NCI-H2029 (cell line): ENCODE measurements around the gene SAA1.
"Not testable (repeated sequence)": the region's sequence is repeated elsewhere in the genome, so short reads cannot be mapped to it uniquely, and the experiment has no call there.

Source experiments
- DNase-seq: peaks from one replicate; lab custom pipeline; 2025; lab: John Stamatoyannopoulos, UW

Gene SAA1

GRCh38 chr11:18265949-18266348 is at the start of gene SAA1:
Gene SAA1 (plus strand): TSS chr11:18266264. CDS start chr11:18266888, 624 bp downstream.
- no peak for DNase-seq

GRCh38 chr11:18221274-18221876 is 44.7 kb upstream of the SAA1 start:
- DNase-seq = no peak

DNA sequence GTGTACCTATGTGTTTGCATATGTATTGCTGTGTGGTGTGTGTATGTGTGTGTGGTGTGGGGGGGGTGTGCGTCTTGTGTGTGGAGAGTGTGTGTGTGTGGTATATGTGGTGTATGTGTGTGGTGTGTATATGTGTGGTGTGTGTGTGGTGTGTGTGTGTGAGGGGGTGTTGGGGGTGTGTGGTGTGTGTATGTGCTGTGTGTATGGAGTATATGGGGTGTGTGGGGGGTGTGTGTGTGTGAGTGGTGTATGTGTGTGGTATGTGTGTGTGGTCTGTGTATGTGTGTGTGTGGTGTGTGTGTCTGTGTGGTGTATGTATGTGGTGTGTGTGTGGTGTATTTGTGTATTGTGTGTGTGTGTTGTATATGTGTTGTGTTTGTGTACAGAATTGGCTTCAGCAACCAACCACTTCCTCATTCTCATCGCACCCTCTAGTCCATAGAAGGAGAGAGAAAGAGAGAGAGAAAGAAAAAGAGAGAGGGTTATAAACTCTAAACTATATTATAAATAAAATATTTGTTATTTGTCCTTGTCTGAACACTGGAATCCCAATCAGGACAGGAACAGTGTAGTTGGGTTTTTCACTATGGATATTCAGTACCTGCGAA is 43.1 kb upstream of the SAA1 start:
- DNase-seq = no peak

- DNase-seq = no peak
Observed at GRCh38 chr11:18223591-18224387, 42.3 kb upstream of the SAA1 start.

GRCh38 chr11:18225913-18226312 is 40.2 kb upstream of the SAA1 start:
- DNase-seq = no peak

GRCh38 chr11:18229501-18229900 is 36.6 kb upstream of the SAA1 start:
- no peak for DNase-seq

- no peak for DNase-seq
Observed at GRCh38 chr11:18230859-18231258, 35.2 kb upstream of the SAA1 start.

- no peak for DNase-seq
Observed at GRCh38 chr11:18233912-18234311, 32.2 kb upstream of the SAA1 start.

- DNase-seq = no peak
Observed at GRCh38 chr11:18235394-18236334, 30.4 kb upstream of the SAA1 start.

- no peak for DNase-seq
Observed at GRCh38 chr11:18236664-18237356, 29.3 kb upstream of the SAA1 start, which contains the start of gene SAA4. Gene SAA4 (minus strand): TSS chr11:18236802. CDS start chr11:18235926, 876 bp downstream.

DNA sequence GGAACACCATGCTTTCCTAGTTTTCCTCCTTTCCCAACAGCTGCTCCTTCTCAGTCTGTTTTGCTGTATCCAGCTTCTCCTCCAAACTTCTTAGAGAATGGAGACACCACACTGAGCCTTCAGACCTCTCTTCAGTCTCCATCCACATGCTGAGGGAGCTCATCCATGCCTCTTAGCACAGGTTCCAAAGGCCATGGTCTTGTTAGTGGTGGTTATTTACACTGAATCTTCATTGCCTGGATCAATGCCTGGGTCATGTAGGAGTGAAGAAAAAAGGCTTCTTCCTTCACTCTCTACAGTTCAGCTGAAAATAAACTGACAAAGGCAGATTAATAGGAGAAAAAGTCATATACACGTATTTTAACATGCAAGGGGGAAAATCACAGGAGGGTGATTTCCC is 26.4 kb upstream of the SAA1 start:
- DNase-seq = no peak

- DNase-seq = peak; percentile 44
Observed at GRCh38 chr11:18243783-18244362, 22.2 kb upstream of the SAA1 start.

- no peak for DNase-seq
Observed at GRCh38 chr11:18245396-18245795, 20.7 kb upstream of the SAA1 start.

- not testable (repeated sequence) for DNase-seq
Observed at GRCh38 chr11:18246379-18247190, 19.5 kb upstream of the SAA1 start.

DNA sequence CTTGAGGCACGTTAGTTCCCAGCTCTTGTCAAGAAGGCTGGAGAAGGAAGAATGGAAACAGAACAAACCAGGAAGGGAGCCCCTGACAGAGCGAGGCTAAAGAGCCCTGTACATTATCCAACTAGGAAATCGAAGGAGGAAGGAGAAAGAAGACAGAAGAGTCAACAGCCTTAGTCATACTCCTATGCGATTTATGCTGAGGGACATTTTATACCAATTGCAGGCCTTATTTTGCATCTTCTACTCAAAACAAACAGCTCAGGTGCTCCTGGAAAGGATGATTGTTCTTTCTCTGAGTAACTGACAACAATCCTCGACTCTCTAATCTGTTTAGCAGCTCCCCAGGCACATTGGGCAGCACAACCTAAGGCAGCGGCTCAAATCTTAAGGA is 18.9 kb upstream of the SAA1 start:
- not testable (repeated sequence) for DNase-seq

GRCh38 chr11:18248561-18248960 is 17.5 kb upstream of the SAA1 start, which contains the start of gene SAA2:
Gene SAA2 (minus strand): TSS chr11:18248668. CDS start chr11:18248011, 657 bp downstream.
- no peak for DNase-seq

DNA sequence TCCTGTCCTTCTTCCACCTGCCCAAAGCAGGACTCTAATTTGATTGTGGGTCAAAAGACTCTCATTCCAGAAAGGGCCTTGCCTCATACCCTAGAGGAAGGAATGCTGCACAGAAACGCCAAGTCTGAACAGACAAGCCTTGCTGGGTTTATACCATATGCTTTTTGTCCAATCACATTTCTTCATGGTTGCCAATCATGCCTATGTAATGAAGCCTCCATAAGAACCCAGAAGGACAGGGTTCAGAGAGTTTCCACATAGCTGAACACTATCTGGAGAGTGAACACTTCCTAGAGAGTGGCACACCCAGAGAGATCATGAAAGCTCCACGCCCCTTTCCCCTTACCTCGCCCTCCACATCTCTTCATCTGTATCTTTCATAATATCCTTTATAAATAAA is 12.8 kb upstream of the SAA1 start:
- no peak for DNase-seq

DNA sequence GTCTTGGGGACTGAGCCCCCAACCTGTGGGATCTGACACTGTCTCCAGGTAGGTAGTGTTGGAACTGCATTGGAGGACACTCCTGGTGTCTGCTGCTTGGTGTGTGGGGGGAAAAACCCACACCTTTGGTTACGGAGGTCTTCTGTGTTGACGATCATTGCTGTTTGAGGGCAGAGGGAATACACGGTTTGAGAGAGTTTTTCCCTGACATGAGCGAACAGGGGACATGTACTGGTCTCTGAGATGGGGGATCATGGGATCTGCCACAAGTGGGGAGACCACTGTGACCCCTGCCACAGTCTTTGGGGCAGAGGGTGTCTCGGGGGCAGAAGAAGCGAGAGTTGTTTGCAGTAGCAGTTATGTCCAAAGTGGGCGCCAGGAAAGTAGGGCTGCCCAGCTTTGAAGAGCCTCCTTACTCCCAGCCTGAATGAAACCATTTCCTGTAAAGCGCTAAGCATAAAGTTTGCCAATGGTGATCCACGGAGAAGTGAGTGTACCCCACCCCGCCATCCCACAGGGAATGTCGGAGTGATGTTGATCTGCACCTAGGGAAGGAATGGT is 12.2 kb upstream of the SAA1 start:
- DNase-seq = no peak

DNA sequence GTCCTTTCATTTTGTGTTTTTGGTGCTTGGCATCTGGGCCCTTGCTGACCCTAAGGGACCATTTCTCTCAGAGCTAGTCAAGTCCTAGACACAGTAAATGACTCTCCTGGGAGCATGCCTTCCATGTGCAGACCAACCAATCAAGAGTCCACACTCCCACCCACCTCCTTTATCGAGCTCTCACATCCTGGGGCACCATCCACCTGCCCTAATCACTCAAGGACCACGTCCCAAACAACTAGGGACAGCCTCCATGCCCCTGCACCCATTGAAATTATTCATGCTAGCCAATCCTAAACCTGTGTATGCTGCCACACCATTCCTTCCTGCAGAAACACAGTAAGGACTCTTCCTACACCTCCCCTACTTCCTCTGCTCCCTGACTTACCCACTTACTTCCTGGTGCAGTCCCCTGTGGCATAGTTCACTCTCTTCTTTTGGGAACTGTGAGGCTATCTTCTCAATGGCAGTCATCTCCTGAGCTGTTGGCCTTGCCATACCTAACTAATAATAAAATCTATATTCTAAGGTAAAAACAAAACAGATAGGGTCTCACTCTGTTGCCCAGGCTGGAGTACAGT is 11.2 kb upstream of the SAA1 start:
- no peak for DNase-seq
